GM19452 (cell line): ENCODE results near the gene MTHFR.

Experiments
- ATAC-seq: cut with Tn5 transposase; IDR thresholded peaks from one replicate; pipeline ENCODE4 v1.9.1; 2021; ENCODE audit not compliant: unreplicated experiment

MTHFR gene

GRCh38 chr1:11799099-11799498, 6.7 kb downstream of the MTHFR start:
- no peak for ATAC-seq

DNA sequence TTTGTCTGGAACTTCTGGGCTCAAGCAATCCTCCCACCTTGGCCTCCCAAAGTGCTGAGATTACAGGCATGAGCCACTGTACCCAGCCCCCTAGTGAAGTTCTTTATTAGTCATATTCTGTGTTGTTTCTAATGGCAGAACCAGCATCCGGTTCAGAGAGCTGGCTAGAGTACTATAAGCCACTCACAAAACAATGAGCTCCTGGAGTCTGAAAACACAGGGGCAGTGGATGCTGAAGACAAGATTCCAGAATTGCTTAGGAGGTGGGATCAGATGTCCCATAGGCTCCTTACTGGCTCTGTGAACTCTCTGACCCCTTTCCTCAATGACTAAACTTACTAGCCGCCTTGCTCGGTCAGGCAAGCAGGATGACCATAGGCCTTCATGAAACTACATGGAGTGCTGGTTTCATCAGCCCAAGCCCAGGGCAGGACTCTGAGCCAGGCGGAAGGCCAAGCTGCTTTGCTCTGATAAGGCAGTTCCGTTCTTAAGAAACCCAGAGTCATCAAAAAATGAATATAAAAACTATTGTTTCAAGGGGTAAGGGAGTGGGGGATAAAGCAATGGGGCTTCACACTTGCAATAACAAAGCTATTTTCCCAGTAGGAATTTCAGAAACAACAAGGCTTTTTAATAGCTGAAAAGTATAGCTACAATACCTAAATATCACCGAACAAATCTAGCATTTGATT, 8.1 kb downstream of the MTHFR start:
- ATAC-seq = no peak

DNA sequence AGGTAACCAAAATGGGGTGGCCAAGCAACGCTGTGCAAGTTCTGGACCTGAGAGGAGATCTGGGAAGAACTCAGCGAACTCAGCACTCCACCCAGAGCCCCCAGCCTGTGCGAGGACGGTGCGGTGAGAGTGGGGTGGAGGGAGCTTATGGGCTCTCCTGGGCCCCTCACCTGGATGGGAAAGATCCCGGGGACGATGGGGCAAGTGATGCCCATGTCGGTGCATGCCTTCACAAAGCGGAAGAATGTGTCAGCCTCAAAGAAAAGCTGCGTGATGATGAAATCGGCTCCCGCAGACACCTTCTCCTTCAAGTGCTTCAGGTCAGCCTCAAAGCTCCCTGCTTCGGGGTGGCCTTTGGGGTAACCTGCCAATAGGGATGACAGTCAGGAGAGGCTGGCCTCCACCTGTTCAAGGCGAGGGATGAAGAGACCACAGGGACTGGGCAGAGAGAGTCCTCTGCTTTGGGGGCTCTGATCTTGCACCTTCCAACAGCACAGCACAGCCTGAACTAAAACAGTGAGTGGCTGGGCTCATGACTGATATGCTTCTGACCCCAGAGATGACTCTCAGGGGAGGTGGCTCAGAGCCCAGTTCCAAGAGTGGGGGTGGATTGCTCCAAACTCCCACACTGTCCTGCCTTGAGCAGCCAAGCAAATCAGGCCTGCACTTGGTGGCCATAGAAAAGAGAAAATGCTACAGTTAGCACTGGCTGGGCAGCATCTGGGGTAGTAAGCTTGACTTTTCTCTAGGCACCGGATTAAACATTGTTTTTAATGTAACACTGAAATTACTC, 9.5 kb downstream of the MTHFR start:
- ATAC-seq = no peak

- no peak for ATAC-seq
Observed at GRCh38 chr1:11795238-11795890, 10.4 kb downstream of the MTHFR start.

DNA sequence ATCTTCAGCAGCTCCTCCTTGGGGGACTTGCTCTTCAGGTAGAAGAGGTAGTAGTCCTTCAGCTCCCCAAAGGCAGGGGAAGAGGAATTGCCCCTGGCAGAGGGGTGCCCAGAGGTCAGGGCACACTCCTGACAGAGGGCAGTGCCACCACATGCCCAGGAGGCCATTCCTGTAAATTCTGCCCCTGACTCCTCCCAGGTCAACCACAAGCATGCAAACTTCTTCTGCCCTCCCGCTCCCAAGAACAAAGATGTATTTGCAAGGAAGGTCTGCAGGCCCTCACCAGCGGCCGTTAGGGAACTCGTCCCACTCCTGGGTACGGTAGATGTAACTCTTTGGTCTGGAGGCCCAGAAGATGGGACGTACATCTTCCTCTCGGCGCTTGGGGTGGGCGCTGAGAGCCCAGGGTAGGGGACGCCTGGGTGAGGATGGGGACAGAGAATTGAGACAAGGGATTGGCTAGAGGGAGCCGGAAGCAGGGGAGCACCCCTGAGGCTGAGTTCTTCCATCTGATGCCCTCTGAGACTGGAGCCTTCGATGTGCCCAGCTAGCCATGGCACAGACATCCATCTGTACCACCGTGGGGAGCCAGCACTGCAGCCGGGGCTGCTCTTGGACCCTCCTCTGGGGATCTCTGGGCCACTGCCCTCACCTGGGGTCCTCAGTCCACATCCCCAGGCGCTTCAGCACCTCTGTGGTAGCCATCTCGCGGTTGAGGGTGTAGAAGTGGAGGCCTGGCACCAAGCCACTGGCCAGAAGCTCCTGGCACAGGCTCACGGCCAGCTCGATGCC, 11.1 kb downstream of the MTHFR start:
- ATAC-seq = no peak

DNA sequence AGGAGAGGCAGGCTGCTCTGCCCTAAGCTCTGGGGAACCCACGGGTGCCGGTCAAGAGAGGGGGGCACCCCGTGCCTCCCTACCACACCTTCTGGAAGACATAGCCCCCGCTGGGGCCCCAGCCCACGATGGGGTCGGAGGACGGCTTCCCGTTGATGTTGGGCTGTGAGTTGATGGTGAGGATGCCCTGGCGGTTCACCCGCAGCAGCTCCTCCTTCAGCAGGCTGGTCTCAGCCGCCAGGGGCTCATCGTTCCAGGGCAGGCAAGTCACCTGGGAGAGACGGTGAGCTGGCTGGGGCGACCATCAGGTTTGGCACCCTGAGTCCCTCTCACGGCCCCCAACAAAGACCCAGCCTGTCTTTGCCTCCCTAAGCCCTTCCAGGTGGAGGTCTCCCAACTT, 11.9 kb downstream of the MTHFR start:
- ATAC-seq = no peak

DNA sequence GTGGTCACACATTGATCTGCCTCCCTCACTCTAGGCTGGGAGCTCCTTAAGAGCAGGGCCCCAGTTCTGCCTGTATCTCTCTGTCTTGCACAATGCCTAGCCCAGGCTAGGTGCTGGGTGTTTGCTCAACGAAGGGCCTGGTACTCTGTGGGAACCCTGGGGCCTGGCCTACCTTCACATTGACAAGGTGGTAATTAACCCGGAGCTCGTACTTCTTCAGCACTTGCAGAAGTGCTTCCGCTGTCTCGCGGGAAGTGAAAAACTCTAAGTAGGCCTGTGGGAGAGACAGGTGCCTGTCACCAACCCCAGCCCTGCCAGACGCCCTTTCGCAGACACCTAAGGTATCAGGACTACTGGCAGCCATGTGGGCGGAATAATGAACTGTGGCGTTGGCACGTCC, 13.7 kb downstream of the MTHFR start:
- no peak for ATAC-seq

GRCh38 chr1:11790880-11791715, 14.7 kb downstream of the MTHFR start:
- ATAC-seq = no peak

DNA sequence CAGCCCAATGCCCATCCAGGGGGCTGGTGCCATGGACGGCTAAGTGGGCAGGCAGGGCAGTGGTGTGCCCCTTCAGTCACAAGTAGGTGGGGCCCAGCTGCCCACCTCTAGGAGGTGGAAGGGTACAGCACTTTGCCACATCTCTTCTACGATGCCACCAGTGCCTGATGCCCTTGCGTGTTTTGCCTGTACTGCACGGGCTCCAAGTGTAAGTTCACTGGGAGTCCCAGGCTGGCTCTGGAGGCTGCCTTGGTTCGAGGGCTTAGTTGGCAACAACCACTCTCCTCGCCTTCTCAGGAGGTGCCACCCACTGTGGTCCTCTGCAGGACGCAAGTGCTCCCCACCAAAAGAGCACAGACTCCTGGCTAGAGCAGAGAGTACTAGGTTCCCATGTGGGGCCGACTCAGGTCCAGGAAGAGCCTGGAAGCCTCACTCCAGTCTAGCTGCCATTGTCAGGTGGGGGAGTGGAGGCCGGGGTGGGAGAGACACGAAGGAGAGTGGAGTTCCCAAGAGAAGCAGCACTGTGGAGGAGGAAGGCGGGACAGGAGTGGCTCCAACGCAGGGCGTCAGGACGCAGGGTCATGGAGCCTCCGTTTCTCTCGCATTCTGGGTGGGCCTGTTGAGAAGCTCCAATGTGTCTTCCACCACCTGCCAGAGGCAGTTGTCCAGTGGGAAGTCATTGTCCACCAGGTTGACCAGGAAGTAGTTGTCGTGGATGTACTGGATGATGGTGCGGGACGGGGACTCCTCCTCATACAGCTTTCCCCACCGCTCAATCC, 15.5 kb downstream of the MTHFR start:
- ATAC-seq = no peak

DNA sequence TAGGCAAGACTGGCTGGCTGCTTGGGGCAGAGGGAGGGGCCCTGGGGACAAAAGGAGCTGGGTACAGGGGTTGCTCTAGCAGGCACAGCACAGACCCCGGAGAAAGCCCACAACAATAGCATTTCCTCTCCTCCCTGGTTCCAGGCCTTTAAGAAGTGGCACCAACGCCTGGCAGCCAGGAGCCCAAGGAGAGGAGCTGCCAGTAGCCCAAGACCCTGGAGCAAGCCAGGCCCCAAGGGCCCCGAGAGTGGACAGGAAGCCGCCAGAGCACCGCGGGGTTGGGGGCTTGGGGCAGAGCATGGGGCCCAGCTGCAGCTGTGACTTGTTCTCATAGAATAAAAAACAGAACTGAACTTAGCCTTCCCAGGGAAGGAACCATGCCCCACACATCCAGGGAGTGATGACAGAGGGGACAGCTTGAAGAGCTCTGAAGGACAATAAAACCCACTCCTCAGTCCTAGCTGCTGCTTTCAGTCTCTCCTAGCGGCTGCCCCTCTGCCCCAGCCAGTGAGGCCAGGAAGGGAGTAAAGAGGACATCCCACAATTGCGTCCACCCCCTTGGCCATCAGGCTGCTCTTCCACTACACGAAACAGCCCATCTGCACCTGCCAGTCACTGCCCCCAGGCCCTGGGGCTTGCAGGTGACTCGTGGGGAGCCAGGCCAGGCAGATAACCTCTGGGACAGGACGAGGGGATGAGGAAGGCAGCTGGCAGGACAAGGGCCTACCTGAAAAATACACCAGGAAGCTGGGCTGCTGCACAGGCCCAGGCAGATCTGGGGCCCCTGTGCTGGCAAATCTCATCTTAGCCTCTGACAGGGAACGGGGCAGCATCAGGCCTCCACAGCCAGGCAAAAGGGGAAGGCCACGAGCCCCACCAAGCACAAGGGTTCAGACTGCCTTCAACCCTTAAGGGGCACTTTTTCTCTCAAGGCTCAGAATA, 16.4 kb downstream of the MTHFR start:
- ATAC-seq = no peak

GRCh38 chr1:11788549-11789053, 17.2 kb downstream of the MTHFR start:
- ATAC-seq = no peak

- no peak for ATAC-seq
Observed at GRCh38 chr1:11787804-11788436, 17.8 kb downstream of the MTHFR start.

- no peak for ATAC-seq
Observed at GRCh38 chr1:11787251-11787803, 18.4 kb downstream of the MTHFR start.

GRCh38 chr1:11786168-11786567, 19.6 kb downstream of the MTHFR start:
- ATAC-seq = no peak

DNA sequence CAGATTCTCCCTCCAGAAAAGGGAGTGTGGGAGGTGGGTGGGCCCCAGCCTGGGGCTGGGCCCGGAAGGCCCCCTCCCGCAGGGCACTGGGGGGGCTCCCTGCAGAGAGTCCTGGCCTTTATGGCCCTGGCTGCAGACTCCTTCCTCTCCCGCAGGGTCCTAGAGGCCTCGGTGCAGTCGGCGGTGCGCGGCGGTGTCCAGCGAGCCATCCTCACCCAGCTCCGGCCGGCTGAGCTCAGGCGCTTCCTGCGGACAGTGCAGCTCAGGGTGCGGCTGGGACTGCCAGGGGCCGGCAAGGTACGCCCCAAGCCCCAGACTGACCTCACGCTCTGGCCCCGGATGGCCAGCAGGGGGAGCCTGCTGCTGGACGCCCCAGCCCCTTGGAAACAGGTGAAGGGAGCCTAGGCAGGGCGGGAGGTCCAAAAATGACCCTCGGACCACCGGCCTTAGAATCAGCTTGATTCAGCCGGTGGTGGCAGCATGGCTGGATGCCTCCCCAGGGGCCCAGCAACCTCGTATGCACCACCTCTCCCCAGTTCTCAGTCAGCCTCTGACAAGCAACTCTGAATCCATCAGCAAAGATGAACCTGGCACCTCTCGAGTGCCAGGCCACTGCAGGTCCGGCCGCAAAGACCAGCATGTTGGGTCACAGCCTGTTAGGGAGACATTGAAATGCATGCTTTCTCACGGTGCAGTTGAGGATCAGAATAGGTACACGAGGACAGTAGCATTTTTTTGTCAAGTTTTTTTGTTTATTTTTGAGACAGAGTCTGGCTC, 20.6 kb downstream of the MTHFR start:
- no peak for ATAC-seq

DNA sequence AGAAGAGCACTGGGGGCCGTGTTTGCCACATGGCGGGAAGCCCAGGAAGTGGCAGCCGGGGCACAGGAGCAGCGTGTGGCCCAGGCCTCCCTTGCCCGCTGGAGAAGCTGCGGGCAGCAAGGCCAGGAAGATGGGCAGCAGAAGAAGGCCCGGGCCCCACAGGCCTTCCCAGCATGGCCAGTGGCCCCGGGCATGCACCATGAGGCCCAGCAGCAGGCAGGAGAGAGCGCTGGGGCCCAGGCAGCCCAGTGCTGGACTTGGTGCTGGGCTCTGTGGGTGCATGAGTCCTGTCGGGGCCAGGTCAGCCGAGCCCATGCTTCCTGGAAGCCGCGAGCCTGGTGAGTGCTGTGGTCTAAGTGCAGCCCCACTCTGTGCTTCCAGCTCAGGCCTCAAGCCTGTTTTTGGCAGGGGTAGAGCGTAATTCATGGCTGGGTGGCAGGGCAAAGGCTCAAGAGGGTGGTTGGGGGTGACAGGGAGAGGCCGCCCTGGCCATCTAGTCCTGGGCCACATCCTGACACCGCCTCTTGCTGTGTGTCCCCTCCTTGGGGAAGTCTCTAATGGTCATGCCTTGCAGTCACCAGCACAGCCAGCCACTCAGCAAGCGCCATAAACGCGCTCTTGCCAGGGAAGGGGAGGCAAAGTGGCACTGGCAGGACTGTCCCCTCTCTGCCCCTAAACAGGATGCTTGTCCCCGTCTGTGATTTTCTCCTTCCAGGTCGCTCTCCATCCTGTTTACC, 21.3 kb downstream of the MTHFR start:
- ATAC-seq = no peak
